H9 (cell line): ENCODE results near the gene MEIS2. TPM values are rescaled to one million over a fixed set of nuclear protein-coding genes. Genes with fewer than 3 reads are reported as not detected.

Source experiments
- DNase-seq: peaks from one replicate; pipeline ENCODE4 v3.0.0-alpha.2; 2017
- H2AFZ ChIP-seq: one replicate; pipeline ENCODE4 v1.6.1; 2013; ENCODE audit warnings: mild to moderate bottlenecking, low read length, control low read depth, moderate library complexity
- H2AK5ac ChIP-seq: 2 replicates; pipeline ENCODE4 v1.6.1; 2013; ENCODE audit warnings: low read length, control low read depth, mixed read lengths; ENCODE audit not compliant: insufficient read length
- H2BK120ac ChIP-seq: one replicate; pipeline ENCODE4 v1.6.1; 2013; ENCODE audit warnings: low read depth, mild to moderate bottlenecking, low read length, control low read depth, inconsistent platforms; ENCODE audit not compliant: poor library complexity, severe bottlenecking
- H2BK12ac ChIP-seq: 2 replicates; pipeline ENCODE4 v1.6.1; 2013; ENCODE audit warnings: low read length, control low read depth, mixed read lengths, low read depth; ENCODE audit not compliant: insufficient read length
- H2BK15ac ChIP-seq: 2 replicates; pipeline ENCODE4 v1.6.1; 2013; ENCODE audit warnings: low read depth, low read length, control low read depth
- H2BK20ac ChIP-seq: one replicate; pipeline ENCODE4 v1.6.1; 2013; ENCODE audit warnings: low read depth, mild to moderate bottlenecking, low read length, control low read depth, inconsistent platforms; ENCODE audit not compliant: poor library complexity, severe bottlenecking
- H2BK5ac ChIP-seq: 2 replicates; pipeline ENCODE4 v1.6.1; 2013; ENCODE audit warnings: low read length, control low read depth, mixed read lengths; ENCODE audit not compliant: insufficient read length
- H3K14ac ChIP-seq: 2 replicates; pipeline ENCODE4 v1.6.1; 2013; ENCODE audit warnings: low read length, control low read depth; ENCODE audit not compliant: insufficient read depth
- H3K18ac ChIP-seq: 2 replicates; pipeline ENCODE4 v1.6.1; 2013; ENCODE audit warnings: low read depth, mild to moderate bottlenecking, mixed read lengths, low read length, control low read depth; ENCODE audit not compliant: insufficient read length
- H3K23ac ChIP-seq: 2 replicates; pipeline ENCODE4 v1.6.1; 2013; ENCODE audit warnings: low read length, control low read depth, mixed read lengths, low read depth; ENCODE audit not compliant: insufficient read length
- H3K23me2 ChIP-seq: 2 replicates; pipeline ENCODE4 v1.6.1; 2013; ENCODE audit warnings: low read depth, mild to moderate bottlenecking, mixed read lengths, low read length, control low read depth; ENCODE audit not compliant: insufficient read length, poor library complexity, severe bottlenecking
- H3K27ac ChIP-seq: 2 replicates; pipeline ENCODE4 v1.5.1; 2013; ENCODE audit warnings: low read length, control low read depth, mixed read lengths, low read depth; ENCODE audit not compliant: insufficient read length
- H3K27me3 ChIP-seq: 2 replicates; pipeline ENCODE4 v1.6.1; 2013; ENCODE audit warnings: low read length, control low read depth, inconsistent platforms; ENCODE audit not compliant: insufficient read depth
- H3K4ac ChIP-seq: 2 replicates; pipeline ENCODE4 v1.6.1; 2013; ENCODE audit warnings: low read depth, mild to moderate bottlenecking, control low read depth, inconsistent platforms, low read length, moderate library complexity
- H3K4me1 ChIP-seq: 2 replicates; pipeline ENCODE4 v1.6.1; 2013; ENCODE audit warnings: low read length, control low read depth, inconsistent platforms; ENCODE audit not compliant: insufficient read depth
- H3K4me2 ChIP-seq: 2 replicates; pipeline ENCODE4 v1.6.1; 2013; ENCODE audit warnings: low read length, control low read depth, mixed read lengths; ENCODE audit not compliant: insufficient read length, insufficient read depth
- H3K56ac ChIP-seq: 2 replicates; pipeline ENCODE4 v1.6.1; 2013; ENCODE audit warnings: low read depth, mild to moderate bottlenecking, mixed read lengths, low read length, control low read depth; ENCODE audit not compliant: insufficient read length
- H3K79me1 ChIP-seq: 2 replicates; pipeline ENCODE4 v1.6.1; 2013; ENCODE audit warnings: low read depth, mild to moderate bottlenecking, moderate library complexity, low read length, control low read depth, inconsistent platforms; ENCODE audit not compliant: insufficient read depth, poor library complexity, severe bottlenecking
- H3K79me2 ChIP-seq: 2 replicates; pipeline ENCODE4 v1.6.1; 2013; ENCODE audit warnings: low read length, control low read depth, inconsistent platforms; ENCODE audit not compliant: insufficient read depth
- H3K9ac ChIP-seq: 2 replicates; pipeline ENCODE4 v1.6.1; 2013; ENCODE audit warnings: low read length, control low read depth, mixed read lengths; ENCODE audit not compliant: insufficient read length; ENCODE audit errors: extremely low read depth
- H3K9me3 ChIP-seq: one replicate; pipeline ENCODE4 v1.6.1; 2013; ENCODE audit warnings: low read depth, low read length, inconsistent platforms; ENCODE audit not compliant: control insufficient read depth
- H3T11ph ChIP-seq: one replicate; pipeline ENCODE4 v1.6.1; 2013; ENCODE audit warnings: mild to moderate bottlenecking, low read length, control low read depth, inconsistent platforms
- H4K20me1 ChIP-seq: one replicate; pipeline ENCODE4 v1.6.1; 2013; ENCODE audit not compliant: control insufficient read depth, insufficient read length, insufficient read depth
- H4K5ac ChIP-seq: 2 replicates; pipeline ENCODE4 v1.6.1; 2013; ENCODE audit warnings: low read depth, mild to moderate bottlenecking, mixed read lengths, low read length, control low read depth; ENCODE audit not compliant: insufficient read length
- H4K8ac ChIP-seq: replicated peaks from 2 replicates; pipeline ENCODE4 v1.6.1; 2013; ENCODE audit warnings: low read length, control low read depth, mixed read lengths, low read depth; ENCODE audit not compliant: insufficient read length
- H4K91ac ChIP-seq: 2 replicates; pipeline ENCODE4 v1.6.1; 2013; ENCODE audit warnings: low read depth, mild to moderate bottlenecking, moderate library complexity, mixed read lengths, low read length, control low read depth; ENCODE audit not compliant: insufficient read length
- H3K27ac Mint-ChIP-seq, 3 experiments: 2 replicates in 2 of 3; 3 replicates in 1 of 3; pipeline ENCODE4 v1.8.0; 2020 to 2021; ENCODE audit warnings: mixed read lengths in 3 of 3, mild to moderate bottlenecking in 1 of 3, moderate library complexity in 1 of 3
- H3K27me3 Mint-ChIP-seq: 2 replicates; pipeline ENCODE4 v1.8.0; 2021; ENCODE audit warnings: low read depth, mild to moderate bottlenecking, moderate library complexity, mixed read lengths
- H3K36me3 Mint-ChIP-seq, 3 experiments: 2 replicates in 2 of 3; 3 replicates in 1 of 3; pipeline ENCODE4 v1.8.0; 2020 to 2021; ENCODE audit warnings: low read depth in 3 of 3, mixed read lengths in 3 of 3; ENCODE audit not compliant: insufficient read depth in 1 of 3
- H3K4me1 Mint-ChIP-seq, 2 experiments: 2 replicates each; pipeline ENCODE4 v1.8.0; 2020; ENCODE audit warnings: mixed read lengths in 2 of 2
- H3K4me3 Mint-ChIP-seq, 2 experiments: 2 replicates in 1 of 2; 3 replicates in 1 of 2; pipeline ENCODE4 v1.8.0; 2020 to 2021; ENCODE audit warnings: mild to moderate bottlenecking in 2 of 2, mixed read lengths in 2 of 2, moderate library complexity in 1 of 2
- H3K9me3 Mint-ChIP-seq, 2 experiments: 2 replicates in 1 of 2; 3 replicates in 1 of 2; pipeline ENCODE4 v1.8.0; 2020; ENCODE audit warnings: mild to moderate bottlenecking in 2 of 2, mixed read lengths in 2 of 2, moderate library complexity in 1 of 2
- WGBS: extraction: QIAGEN DNeasy Blood & Tissue Kit; methylation state at CpG from one replicate; pipeline ENCODE4 v1.1.7; 2013; ENCODE audit warnings: missing lambda C conversion rate, low lambda C conversion rate, mixed read lengths; ENCODE audit not compliant: insufficient read length; ENCODE audit errors: extremely low coverage; 5-methylcytosine and 5-hydroxymethylcytosine counted together
- total RNA-seq: library from RNA; stranded (reverse); gene quantifications from 2 replicates; pipeline ENCODE4 v1.2.1, GENCODE V29; 2021
- TF ChIP-seq, protein P1 (sequence below): fragments of 200-600 bp; sonication (generic); conservative IDR thresholded peaks from 3 replicates; pipeline ENCODE4 v1.8.0; 2021; ENCODE audit warnings: antibody characterized with exemption, mild to moderate bottlenecking

MEIS2 gene
- total RNA-seq, 1 experiment from 2014 or later: 0.35 TPM

DNA sequence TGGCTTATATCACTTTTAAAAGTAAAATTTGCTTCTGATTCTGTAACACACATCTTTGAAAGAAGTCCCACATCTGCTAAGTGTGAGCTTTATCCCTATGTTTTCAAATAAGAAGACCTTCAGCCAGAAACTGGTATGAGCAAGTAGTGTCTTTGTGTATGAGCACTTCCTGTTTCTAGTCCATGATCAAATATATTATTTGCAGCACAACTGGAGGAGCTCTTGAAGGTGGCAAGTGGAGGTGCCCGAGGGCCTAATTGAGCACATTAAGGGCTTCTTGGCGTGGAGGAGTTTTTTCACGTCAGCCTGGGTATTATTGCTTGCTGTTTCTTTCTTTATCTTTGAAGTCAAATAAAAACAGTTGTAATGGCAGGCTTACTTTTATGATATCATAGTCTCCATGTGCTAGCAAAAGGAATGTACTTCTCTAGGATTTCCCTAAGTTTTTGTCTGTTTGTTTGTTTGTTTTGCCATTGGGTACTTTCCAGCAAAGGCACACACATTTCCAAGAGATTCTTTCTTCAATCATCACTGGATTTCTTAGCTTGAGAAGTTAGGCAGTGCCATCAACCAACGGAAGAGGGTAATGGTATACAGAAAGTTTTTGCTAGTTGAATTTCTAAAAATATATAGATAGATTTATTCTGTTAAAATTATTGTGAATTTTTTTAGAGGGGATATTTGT is 68.1 kb downstream of the MEIS2 start:
- no peak overlapping the region for H4K5ac ChIP-seq
- no peaks in the 10 kb centered on the region for H3K79me2 ChIP-seq
- H3K18ac ChIP-seq: no peak overlapping the region
- H3K23ac ChIP-seq: no peak overlapping the region
- H3K27me3 ChIP-seq: no peaks in the 10 kb centered on the region
- Mint-ChIP-seq H3K4me1 (peaks cover 30 to 47% of the 10 kb centered on the region in 2 experiments), H3K27ac (0 out of 7 replicates have a peak overlapping the region, but pooled peaks of 1 of the 3 experiments have one; percentile 32), H3K36me3 (no peaks in the 10 kb centered on the region), H3K27me3 (peaks cover 2% of the 10 kb centered on the region; the same call in 1 of the 2 replicates), H3K4me3 (no peak overlapping the region), H3K9me3 (no peaks in the 10 kb centered on the region)
- no CpG with 5 or more reads among the region's 4 CpGs for WGBS
- no peak for DNase-seq
- no peak overlapping the region for H4K8ac ChIP-seq
- H3K23me2 ChIP-seq: no peaks in the 10 kb centered on the region
- H4K20me1 ChIP-seq: no peaks in the 10 kb centered on the region
- H3K27ac ChIP-seq: no peak overlapping the region
- H3K4ac ChIP-seq: no peak overlapping the region
- H2AFZ ChIP-seq: no peak overlapping the region
- TF ChIP-seq, protein P1, sequence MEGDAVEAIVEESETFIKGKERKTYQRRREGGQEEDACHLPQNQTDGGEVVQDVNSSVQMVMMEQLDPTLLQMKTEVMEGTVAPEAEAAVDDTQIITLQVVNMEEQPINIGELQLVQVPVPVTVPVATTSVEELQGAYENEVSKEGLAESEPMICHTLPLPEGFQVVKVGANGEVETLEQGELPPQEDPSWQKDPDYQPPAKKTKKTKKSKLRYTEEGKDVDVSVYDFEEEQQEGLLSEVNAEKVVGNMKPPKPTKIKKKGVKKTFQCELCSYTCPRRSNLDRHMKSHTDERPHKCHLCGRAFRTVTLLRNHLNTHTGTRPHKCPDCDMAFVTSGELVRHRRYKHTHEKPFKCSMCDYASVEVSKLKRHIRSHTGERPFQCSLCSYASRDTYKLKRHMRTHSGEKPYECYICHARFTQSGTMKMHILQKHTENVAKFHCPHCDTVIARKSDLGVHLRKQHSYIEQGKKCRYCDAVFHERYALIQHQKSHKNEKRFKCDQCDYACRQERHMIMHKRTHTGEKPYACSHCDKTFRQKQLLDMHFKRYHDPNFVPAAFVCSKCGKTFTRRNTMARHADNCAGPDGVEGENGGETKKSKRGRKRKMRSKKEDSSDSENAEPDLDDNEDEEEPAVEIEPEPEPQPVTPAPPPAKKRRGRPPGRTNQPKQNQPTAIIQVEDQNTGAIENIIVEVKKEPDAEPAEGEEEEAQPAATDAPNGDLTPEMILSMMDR: no peak
- H2BK12ac ChIP-seq: no peak overlapping the region
- no peak overlapping the region for H2AK5ac ChIP-seq
- no peak overlapping the region for H3K9ac ChIP-seq
- H3K4me1 ChIP-seq: peaks cover 5% of the 10 kb centered on the region; the same call in 1 of the 2 replicates
- H3K9me3 ChIP-seq: no peaks in the 10 kb centered on the region
- H2BK20ac ChIP-seq: no peak overlapping the region
- H3K14ac ChIP-seq: no peak overlapping the region
- H3K56ac ChIP-seq: no peak overlapping the region
- H2BK15ac ChIP-seq: no peak overlapping the region
- H3K79me1 ChIP-seq: no peaks in the 10 kb centered on the region
- no peak overlapping the region for H3K4me2 ChIP-seq
- H3T11ph ChIP-seq: no peak overlapping the region
- no peak overlapping the region for H2BK120ac ChIP-seq
- H4K91ac ChIP-seq: no peak overlapping the region
- no peak overlapping the region for H2BK5ac ChIP-seq
